ENCODE results near the gene PNPLA3. TPM values are rescaled to one million over a fixed set of nuclear protein-coding genes. Genes with fewer than 3 reads are reported as not detected.

The PNPLA3 gene
- total RNA-seq, 1 experiment from 2014 or later, result 17.5 TPM

- Histone ChIP-seq H3K23me2 (ENCODE audit: insufficient read length, low read depth, low read length, poor library complexity, severe bottlenecking) (peaks cover 3% of the 10 kb centered on the region), H2BK15ac (ENCODE audit: low read depth, low read length) (no peak overlapping the region), H4K8ac (replicated peaks; ENCODE audit: insufficient read length, low read depth, low read length) (no peak overlapping the region), H4K91ac (ENCODE audit: insufficient read length, low read depth, low read length) (no peak overlapping the region), H2BK12ac (ENCODE audit: insufficient read length, low read depth, low read length) (no peak overlapping the region), H4K20me1 (ENCODE audit: control insufficient read depth, insufficient read depth, insufficient read length) (no peaks in the 10 kb centered on the region), H3K18ac (ENCODE audit: insufficient read length, low read depth, low read length) (no peak overlapping the region), H2AK5ac (ENCODE audit: insufficient read length, low read length) (no peak overlapping the region), H2BK20ac (ENCODE audit: low read depth, low read length, poor library complexity, severe bottlenecking) (no peak overlapping the region), H3K79me2 (ENCODE audit: insufficient read depth, low read length) (no peaks in the 10 kb centered on the region; the same call in 1 of the 2 replicates), H3T11ph (ENCODE audit: low read length) (no peak overlapping the region), H3K79me1 (ENCODE audit: insufficient read depth, low read depth, low read length, poor library complexity, severe bottlenecking) (no peaks in the 10 kb centered on the region), H3K56ac (ENCODE audit: insufficient read length, low read depth, low read length) (no peak overlapping the region), H3K4ac (ENCODE audit: low read depth, low read length) (no peak overlapping the region), H3K23ac (ENCODE audit: insufficient read length, low read depth, low read length) (no peak overlapping the region), H3K27ac (ENCODE audit: insufficient read length, low read depth, low read length) (no peak overlapping the region), H3K9me3 (ENCODE audit: control insufficient read depth, low read depth, low read length) (no peaks in the 10 kb centered on the region), H2AFZ (ENCODE audit: low read length) (no peak overlapping the region), H3K4me1 (ENCODE audit: insufficient read depth, low read length) (peaks cover 3% of the 10 kb centered on the region; the same call in 1 of the 2 replicates), H3K27me3 (ENCODE audit: insufficient read depth, low read length) (no peaks in the 10 kb centered on the region), H4K5ac (ENCODE audit: insufficient read length, low read depth, low read length) (no peak overlapping the region), H3K14ac (ENCODE audit: insufficient read depth, low read length) (no peak overlapping the region), H3K4me2 (ENCODE audit: insufficient read depth, insufficient read length, low read length) (peak overlapping the region; percentile 52), H2BK5ac (ENCODE audit: insufficient read length, low read length) (no peak overlapping the region), H2BK120ac (ENCODE audit: low read depth, low read length, poor library complexity, severe bottlenecking) (no peak overlapping the region), H3K9ac (ENCODE audit: extremely low read depth, insufficient read length, low read length) (peak overlapping the region; percentile 42)
- TF ChIP-seq, protein P1, sequence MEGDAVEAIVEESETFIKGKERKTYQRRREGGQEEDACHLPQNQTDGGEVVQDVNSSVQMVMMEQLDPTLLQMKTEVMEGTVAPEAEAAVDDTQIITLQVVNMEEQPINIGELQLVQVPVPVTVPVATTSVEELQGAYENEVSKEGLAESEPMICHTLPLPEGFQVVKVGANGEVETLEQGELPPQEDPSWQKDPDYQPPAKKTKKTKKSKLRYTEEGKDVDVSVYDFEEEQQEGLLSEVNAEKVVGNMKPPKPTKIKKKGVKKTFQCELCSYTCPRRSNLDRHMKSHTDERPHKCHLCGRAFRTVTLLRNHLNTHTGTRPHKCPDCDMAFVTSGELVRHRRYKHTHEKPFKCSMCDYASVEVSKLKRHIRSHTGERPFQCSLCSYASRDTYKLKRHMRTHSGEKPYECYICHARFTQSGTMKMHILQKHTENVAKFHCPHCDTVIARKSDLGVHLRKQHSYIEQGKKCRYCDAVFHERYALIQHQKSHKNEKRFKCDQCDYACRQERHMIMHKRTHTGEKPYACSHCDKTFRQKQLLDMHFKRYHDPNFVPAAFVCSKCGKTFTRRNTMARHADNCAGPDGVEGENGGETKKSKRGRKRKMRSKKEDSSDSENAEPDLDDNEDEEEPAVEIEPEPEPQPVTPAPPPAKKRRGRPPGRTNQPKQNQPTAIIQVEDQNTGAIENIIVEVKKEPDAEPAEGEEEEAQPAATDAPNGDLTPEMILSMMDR (conservative IDR thresholded peaks at IDR 0.05), result no peak
- Mint-ChIP-seq H3K27me3 (ENCODE audit: low read depth) (peaks cover 2% of the 10 kb centered on the region; the same call in 1 of the 2 replicates), H3K4me1 (peaks cover 30 to 37% of the 10 kb centered on the region in 2 experiments), H3K4me3 (peak overlapping the region; percentile 79 to 86), H3K27ac (peak overlapping the region; percentile 61 to 98 (median 89); a peak in 6 of 7 replicates), H3K36me3 (ENCODE audit: insufficient read depth in 1 of 3, low read depth in 3 of 3) (peaks cover 22 to 31% (median 28%) of the 10 kb centered on the region in 3 experiments; a peak in 6 of 7 replicates), H3K9me3 (no peaks in the 10 kb centered on the region; a peak in 1 of 5 replicates)
- WGBS (ENCODE audit: extremely low coverage, insufficient read length, low lambda C conversion rate), result no CpG with 5 or more reads among the region's 7 CpGs
- no peak for DNase-seq
These were observed 1.3 kb downstream of the PNPLA3 start for GRCh38 chr22:43924877-43925276.
